IPS-15b (cell line): ENCODE measurements around the gene AEBP2.
"Not testable (repeated sequence)": the region's sequence is repeated elsewhere in the genome, so short reads cannot be mapped to it uniquely, and the experiment has no call there.

ENCODE experiments used
- H3K27me3 ChIP-seq: one replicate; pipeline ENCODE4 v1.6.1; 2013; ENCODE audit warnings: low read length; ENCODE audit not compliant: control insufficient read depth, insufficient read depth
- H3K36me3 ChIP-seq: one replicate; pipeline ENCODE4 v1.6.1; 2013; ENCODE audit warnings: low read length; ENCODE audit not compliant: control insufficient read depth, insufficient read depth
- H3K4me1 ChIP-seq: one replicate; pipeline ENCODE4 v1.6.1; 2013; ENCODE audit warnings: mild to moderate bottlenecking, low read length; ENCODE audit not compliant: control insufficient read depth, insufficient read depth
- H3K4me3 ChIP-seq: one replicate; pipeline ENCODE4 v1.5.1; 2013; ENCODE audit warnings: low read depth, low read length
- H3K9ac ChIP-seq: one replicate; pipeline ENCODE4 v1.6.1; 2013; ENCODE audit warnings: low read depth, mild to moderate bottlenecking, low read length
- H3K9me3 ChIP-seq: one replicate; pipeline ENCODE4 v1.6.1; 2013; ENCODE audit warnings: mild to moderate bottlenecking, low read length; ENCODE audit not compliant: control insufficient read depth, insufficient read depth

The AEBP2 gene

GRCh38 chr12:19429491-19429890 is 9.8 kb upstream of the AEBP2 start:
- H3K27me3 ChIP-seq, H3K36me3 ChIP-seq, H3K9me3 ChIP-seq, H3K9ac ChIP-seq, H3K4me3 ChIP-seq, H3K4me1 ChIP-seq: not testable (repeated sequence)

DNA sequence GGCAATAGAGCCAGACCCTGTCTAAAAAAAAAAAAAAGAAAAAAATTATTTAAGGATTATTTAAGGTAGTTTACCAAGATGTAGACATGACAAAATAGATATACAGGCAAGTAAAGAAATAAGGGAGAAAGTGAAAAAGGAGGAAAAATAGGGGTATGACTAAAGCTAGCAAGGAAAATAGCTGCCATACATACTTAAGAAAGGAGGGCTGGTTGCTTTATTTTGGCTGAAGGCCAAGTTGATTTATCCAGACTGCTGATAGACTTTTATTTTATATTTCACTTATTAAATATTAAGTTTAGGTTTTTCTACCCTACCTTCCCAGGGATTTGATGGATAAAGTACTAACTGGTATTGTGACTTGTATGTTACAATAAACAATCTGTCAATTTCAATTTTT is 8.3 kb upstream of the AEBP2 start:
- Histone ChIP-seq H3K9ac (no peak overlapping the region), H3K4me1 (no peaks in the 10 kb centered on the region)

GRCh38 chr12:19431407-19432308 is 7.6 kb upstream of the AEBP2 start:
- H3K9ac ChIP-seq = peak overlapping the region; percentile 32
- no peaks in the 10 kb centered on the region for H3K27me3 ChIP-seq
- no peaks in the 10 kb centered on the region for H3K36me3 ChIP-seq
- H3K4me1 ChIP-seq = no peaks in the 10 kb centered on the region
- H3K9me3 ChIP-seq = no peaks in the 10 kb centered on the region
- H3K4me3 ChIP-seq = no peak overlapping the region

More for the DNA sequence above, 8.3 kb upstream of the AEBP2 start:
- no peaks in the 10 kb centered on the region for H3K36me3 ChIP-seq
- no peaks in the 10 kb centered on the region for H3K27me3 ChIP-seq
- H3K9me3 ChIP-seq = no peaks in the 10 kb centered on the region
- H3K4me3 ChIP-seq = no peak overlapping the region

GRCh38 chr12:19432309-19433170 is 6.8 kb upstream of the AEBP2 start:
- H3K4me3 ChIP-seq = no peak overlapping the region
- H3K4me1 ChIP-seq = peaks cover 4% of the 10 kb centered on the region
- H3K9ac ChIP-seq = peak overlapping the region; percentile 32
- no peaks in the 10 kb centered on the region for H3K27me3 ChIP-seq
- H3K9me3 ChIP-seq = no peaks in the 10 kb centered on the region
- H3K36me3 ChIP-seq = no peaks in the 10 kb centered on the region

DNA sequence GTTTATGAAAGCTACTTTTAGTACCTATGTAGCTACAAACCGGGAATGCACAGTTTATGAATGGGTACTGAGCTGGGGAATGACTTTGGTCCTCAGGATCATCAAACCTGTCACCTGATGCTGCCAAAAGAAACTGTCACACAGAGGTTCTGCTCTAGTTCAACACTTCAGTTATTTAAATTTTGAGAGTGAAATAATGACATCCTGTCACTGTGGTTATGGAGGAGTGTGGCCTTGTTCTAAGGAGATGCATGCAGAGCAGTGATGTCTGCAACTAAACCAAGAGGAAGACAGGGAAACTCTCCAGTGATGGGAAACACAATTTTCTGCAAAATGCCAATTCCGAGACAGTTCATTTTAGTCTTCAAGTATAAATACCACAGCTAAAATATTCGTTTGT is 4.8 kb upstream of the AEBP2 start:
- Histone ChIP-seq H3K27me3 (no peaks in the 10 kb centered on the region), H3K9ac (no peak overlapping the region), H3K4me1 (peaks cover 4% of the 10 kb centered on the region), H3K36me3 (no peaks in the 10 kb centered on the region), H3K4me3 (no peak overlapping the region), H3K9me3 (no peaks in the 10 kb centered on the region)

- peaks cover 4% of the 10 kb centered on the region for H3K4me1 ChIP-seq
- no peak overlapping the region for H3K9ac ChIP-seq
- no peaks in the 10 kb centered on the region for H3K27me3 ChIP-seq
Measured at GRCh38 chr12:19435831-19436497, 3.3 kb upstream of the AEBP2 start.

DNA sequence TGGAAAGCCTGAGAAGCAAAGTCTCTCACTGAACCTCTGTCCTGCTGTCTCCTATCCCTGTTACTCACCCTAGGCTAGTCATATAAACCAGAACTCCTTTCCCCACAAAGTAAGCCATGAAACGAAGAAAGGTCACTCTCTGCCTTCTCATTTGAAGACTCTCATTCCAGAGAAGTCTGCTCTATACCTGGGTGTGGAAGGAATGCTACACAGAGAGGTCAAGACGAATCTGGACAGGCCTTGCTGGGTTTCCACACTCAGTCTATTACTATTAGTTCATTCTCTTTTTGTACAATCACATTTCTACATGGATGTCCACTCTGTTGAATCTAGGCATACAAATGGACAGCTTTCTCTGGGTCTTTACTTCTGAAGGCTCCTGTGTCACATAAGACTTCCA is 2.4 kb upstream of the AEBP2 start:
- Histone ChIP-seq H3K4me1 (peaks cover 4% of the 10 kb centered on the region), H3K9ac (no peak overlapping the region), H3K9me3 (no peaks in the 10 kb centered on the region), H3K36me3 (no peaks in the 10 kb centered on the region), H3K27me3 (no peaks in the 10 kb centered on the region), H3K4me3 (no peak overlapping the region)

More at GRCh38 chr12:19435831-19436497, 3.3 kb upstream of the AEBP2 start:
- Histone ChIP-seq H3K36me3 (no peaks in the 10 kb centered on the region), H3K4me3 (no peak overlapping the region), H3K9me3 (no peaks in the 10 kb centered on the region)

GRCh38 chr12:19437996-19438395 is 1.3 kb upstream of the AEBP2 start:
- Histone ChIP-seq H3K9ac (no peak overlapping the region), H3K4me1 (peaks cover 4% of the 10 kb centered on the region), H3K9me3 (no peaks in the 10 kb centered on the region), H3K4me3 (peak overlapping the region; percentile 52), H3K27me3 (no peaks in the 10 kb centered on the region), H3K36me3 (no peaks in the 10 kb centered on the region)

- Histone ChIP-seq H3K27me3 (no peaks in the 10 kb centered on the region), H3K36me3 (no peaks in the 10 kb centered on the region), H3K9me3 (no peaks in the 10 kb centered on the region), H3K4me1 (peaks cover 4% of the 10 kb centered on the region), H3K9ac (peak overlapping the region; percentile 93), H3K4me3 (peak overlapping the region; percentile 85)
Measured at GRCh38 chr12:19440019-19440858, 947 bp downstream of the AEBP2 start.

DNA sequence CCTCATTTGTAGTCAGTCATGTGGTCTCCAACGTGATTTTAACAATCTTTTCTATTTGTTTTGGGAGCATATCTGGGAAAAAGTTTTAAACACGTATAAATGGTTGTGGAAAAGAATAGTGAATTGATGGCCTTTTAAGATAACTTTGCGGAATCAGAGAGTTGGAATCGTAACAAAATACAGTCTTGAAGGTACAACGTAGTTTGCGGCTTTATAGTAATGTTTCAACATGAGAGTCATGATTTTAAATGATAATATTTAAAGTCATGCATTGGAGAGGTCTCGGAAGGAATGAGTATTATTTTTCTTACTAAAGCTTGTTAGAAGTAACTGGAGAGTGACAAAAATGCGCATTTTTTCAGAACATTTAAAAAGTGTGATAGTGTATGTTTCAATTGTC is 1.6 kb downstream of the AEBP2 start:
- H3K4me3 ChIP-seq = peak overlapping the region; percentile 85
- no peaks in the 10 kb centered on the region for H3K9me3 ChIP-seq
- H3K4me1 ChIP-seq = peaks cover 4% of the 10 kb centered on the region
- peak overlapping the region; percentile 93 for H3K9ac ChIP-seq
- no peaks in the 10 kb centered on the region for H3K36me3 ChIP-seq
- no peaks in the 10 kb centered on the region for H3K27me3 ChIP-seq

- Histone ChIP-seq H3K9ac (no peak overlapping the region), H3K4me3 (peak overlapping the region; percentile 14)
Measured at GRCh38 chr12:19443585-19443984, 4.3 kb downstream of the AEBP2 start.

More at GRCh38 chr12:19443585-19443984, 4.3 kb downstream of the AEBP2 start:
- Histone ChIP-seq H3K4me1 (peaks cover 10% of the 10 kb centered on the region), H3K36me3 (no peaks in the 10 kb centered on the region), H3K9me3 (no peaks in the 10 kb centered on the region), H3K27me3 (no peaks in the 10 kb centered on the region)
